HepG2 (cell line): Measurements from ENCODE around the gene SPCS1. TPM values are rescaled to one million over a fixed set of nuclear protein-coding genes. Genes with fewer than 3 reads are reported as not detected.

Experiments
- ATAC-seq: fragments of 200-7000 bp; cut with Tn5 transposase; 3 replicates; pipeline ENCODE4 v1.9.1; 2020; ENCODE audit warnings: mild to moderate bottlenecking, moderate library complexity
- BruUV-seq: library from RNA; stranded (reverse); fragments of 400-500 nt; replicated peaks from 2 replicates; lab custom pipeline; 2021; lab: Mats Ljungman, UMichigan
- CTCF ChIA-PET: fragments of 300-600 bp; formaldehyde crosslinking; extraction: SDS; loops from one replicate; lab custom pipeline; 2021; ENCODE audit warnings: low total read pairs, inconsistent platforms, low intra/inter-chr PET ratio; lab: Yijun Ruan, JAX
- POLR2A ChIA-PET: fragments of 350-600 bp; sonication (Branson Sonifier 250); formaldehyde crosslinking; loops from one replicate; lab custom pipeline; 2020; ENCODE audit warnings: antibody characterized with exemption, inconsistent platforms; lab: Yijun Ruan, JAX
- DNase-seq: peaks from one replicate; pipeline ENCODE4 v3.0.0-alpha.2; 2015; ENCODE audit warnings: low spot score
- FAIRE-seq: peaks from 3 replicates; lab custom pipeline; 2011; peaks lifted over from hg19 to GRCh38; lab: Jason Lieb, UNC
- H2AFZ ChIP-seq: one replicate; pipeline ENCODE4 v1.6.1; 2011; ENCODE audit warnings: low read length, inconsistent platforms
- H3K27ac ChIP-seq: fragments of 300-600 bp; 3 replicates; pipeline ENCODE4 v1.8.0; 2011; ENCODE audit warnings: mixed run types, mild to moderate bottlenecking, mixed read lengths, low read length, inconsistent platforms; ENCODE audit not compliant: insufficient read depth; ENCODE audit errors: extremely low read length
- H3K27me3 ChIP-seq, 2 experiments: fragments of 200-600 bp in 1 of 2; 2 replicates in 1 of 2; 3 replicates in 1 of 2; pipeline versions ENCODE4 v1.6.0 to v1.8.0; 2011; ENCODE audit warnings: low read length in 2 of 2, mild to moderate bottlenecking in 2 of 2, moderate library complexity in 2 of 2, inconsistent platforms in 1 of 2; ENCODE audit not compliant: insufficient read depth in 2 of 2, control insufficient read depth in 1 of 2
- H3K36me3 ChIP-seq, 2 experiments: fragments of 200-600 bp in 1 of 2; replicated peaks in 1 of 2; 2 replicates in 1 of 2; 3 replicates in 1 of 2; pipeline versions ENCODE4 v1.5.1 to v1.8.0; 2011; ENCODE audit warnings: low read length in 2 of 2, inconsistent platforms in 1 of 2; ENCODE audit not compliant: insufficient read depth in 2 of 2, control insufficient read depth in 1 of 2
- H3K4me1 ChIP-seq: 2 replicates; pipeline ENCODE4 v1.5.1; 2012; ENCODE audit warnings: low read length, inconsistent platforms; ENCODE audit not compliant: insufficient read depth
- H3K4me2 ChIP-seq: 2 replicates; pipeline ENCODE4 v1.6.0; 2011; ENCODE audit warnings: low read depth, low read length, inconsistent platforms
- H3K4me3 ChIP-seq, 3 experiments: fragments of 200-600 bp in 1 of 3; sonication (generic), shearing (Covaris generic) in 1 of 3; replicated peaks in 1 of 3; 2 replicates each; pipeline ENCODE4 v1.5.1; 2011 to 2016; ENCODE audit warnings: low read length in 3 of 3, inconsistent platforms in 2 of 3, low read depth in 2 of 3, mild to moderate bottlenecking in 2 of 3, control low read depth in 1 of 3, mixed read lengths in 1 of 3; ENCODE audit not compliant: insufficient read depth in 1 of 3
- H3K79me2 ChIP-seq: one replicate; pipeline ENCODE4 v1.6.1; 2011; ENCODE audit warnings: low read length, inconsistent platforms; ENCODE audit not compliant: insufficient read depth
- H3K9ac ChIP-seq: 2 replicates; pipeline ENCODE4 v1.6.0; 2011; ENCODE audit warnings: mild to moderate bottlenecking, low read depth, low read length, inconsistent platforms; ENCODE audit not compliant: insufficient read depth
- H3K9me3 ChIP-seq: 2 replicates; pipeline ENCODE4 v1.5.1; 2012; ENCODE audit warnings: mild to moderate bottlenecking, low read length
- H4K20me1 ChIP-seq: 2 replicates; pipeline ENCODE4 v1.6.0; 2011; ENCODE audit warnings: inconsistent platforms, mild to moderate bottlenecking, low read length, moderate library complexity; ENCODE audit not compliant: insufficient read depth
- EP300 ChIP-seq, 3 experiments: sonication (generic) in 1 of 3; formaldehyde crosslinking in 1 of 3; IDR thresholded peaks; 2 replicates each; pipeline versions ENCODE4 v1.5.1 to v1.6.1; 2011 to 2020; ENCODE audit warnings: low read depth in 2 of 3, low read length in 2 of 3, borderline replicate concordance in 1 of 3, improper control_type of control experiment in 1 of 3, mild to moderate bottlenecking in 1 of 3, missing genetic modification reagents in 1 of 3, moderate library complexity in 1 of 3
- JUNB ChIP-seq: sonication (generic); formaldehyde crosslinking; IDR thresholded peaks from 2 replicates; pipeline ENCODE4 v1.8.0; 2022; ENCODE audit warnings: missing genetic modification reagents, mild to moderate bottlenecking, borderline replicate concordance
- MYNN ChIP-seq: sonication (generic); formaldehyde crosslinking; IDR thresholded peaks from 2 replicates; pipeline ENCODE4 v1.4.0; 2020; ENCODE audit warnings: mild to moderate bottlenecking, low read depth, missing genetic modification reagents
- RORA ChIP-seq: sonication (generic); formaldehyde crosslinking; IDR thresholded peaks from 2 replicates; pipeline ENCODE4 v1.5.0; 2020; ENCODE audit warnings: mild to moderate bottlenecking, missing genetic modification reagents, moderate library complexity
- SATB2 ChIP-seq: sonication (generic); formaldehyde crosslinking; IDR thresholded peaks from 2 replicates; pipeline ENCODE4 v1.5.0; 2020; ENCODE audit warnings: missing genetic modification reagents
- SUZ12 ChIP-seq: fragments of 150-350 bp; IDR thresholded peaks from 2 replicates; pipeline ENCODE4 v1.6.1; 2014; ENCODE audit warnings: low read depth, low read length
- ZFP41 ChIP-seq: sonication (generic); formaldehyde crosslinking; IDR thresholded peaks from 2 replicates; pipeline ENCODE4 v1.4.0; 2020; ENCODE audit warnings: mild to moderate bottlenecking, missing genetic modification reagents, borderline replicate concordance
- ZNF569 ChIP-seq: sonication (generic); formaldehyde crosslinking; IDR thresholded peaks from 2 replicates; pipeline ENCODE4 v1.5.0; 2020; ENCODE audit warnings: mild to moderate bottlenecking, missing genetic modification reagents, moderate library complexity, borderline replicate concordance
- ZNF652 ChIP-seq: IDR thresholded peaks from 2 replicates; pipeline ENCODE4 v1.6.1; 2016; ENCODE audit warnings: low read depth, borderline replicate concordance
- WGBS: methylation state at CpG from one replicate; pipeline ENCODE4 v1.1.6; 2017; ENCODE audit warnings: low lambda C conversion rate; 5-methylcytosine and 5-hydroxymethylcytosine counted together
- in situ Hi-C: cut with HindIII; loops from 2 replicates; pipeline ENCODE4 v1.10.0; 2017; ENCODE audit warnings: low pct_unique_long_range_greater_than_20kb; ENCODE audit not compliant: extremely low pct_ligation_motif_present
- intact Hi-C: fragments of 100-400 bp; cut with micrococcal nuclease; formaldehyde crosslinking; loops from one replicate; pipeline ENCODE4 v1.10.0; 2022; ENCODE audit not compliant: unreplicated experiment
- polyA plus RNA-seq, 8 experiments: library from polyadenylated mRNA; depleted of rRNA in 3 of 8; stranded (reverse) in 7 of 8; unstranded in 1 of 8; fragments of >200 nt; fragmentation: Illumina TruSeq in 4 of 8; extraction: Trizol in 4 of 8; gene quantifications; 2 replicates each; pipeline versions ENCODE4 v1.2.1 to v1.2.3, GENCODE V29; 2011 to 2016; ENCODE audit warnings: low read depth in 4 of 8, missing spikeins in 1 of 8, mixed read lengths in 1 of 8; ENCODE audit not compliant: insufficient read depth in 1 of 8
- total RNA-seq, 5 experiments: library from RNA; depleted of rRNA; stranded (reverse); fragments of >200 nt; fragmentation: Illumina TruSeq; extraction: Trizol; gene quantifications; 2 replicates each; pipeline ENCODE4 v1.2.3, GENCODE V29; 2016; ENCODE audit warnings: low read depth in 1 of 5
- TF ChIP-seq, protein P1 (sequence below): sonication (generic); formaldehyde crosslinking; IDR thresholded peaks from 2 replicates; pipeline ENCODE4 v1.4.0; 2020; ENCODE audit warnings: mild to moderate bottlenecking, low read depth, missing genetic modification reagents
- TF ChIP-seq, protein P2 (sequence below): sonication (generic); formaldehyde crosslinking; IDR thresholded peaks from 2 replicates; pipeline ENCODE4 v1.4.0; 2020; ENCODE audit warnings: mild to moderate bottlenecking, missing genetic modification reagents
- TF ChIP-seq, protein P3 (sequence below): sonication (generic); formaldehyde crosslinking; IDR thresholded peaks from 2 replicates; pipeline ENCODE4 v1.8.0; 2022; ENCODE audit warnings: mild to moderate bottlenecking, missing genetic modification reagents, moderate library complexity

SPCS1 gene
- total and polyA plus RNA-seq, 2 of the 13 experiments (the other 11 are each of a cell fraction or from before 2014, with no cell fraction given) = 84.6 to 120 TPM

DNA sequence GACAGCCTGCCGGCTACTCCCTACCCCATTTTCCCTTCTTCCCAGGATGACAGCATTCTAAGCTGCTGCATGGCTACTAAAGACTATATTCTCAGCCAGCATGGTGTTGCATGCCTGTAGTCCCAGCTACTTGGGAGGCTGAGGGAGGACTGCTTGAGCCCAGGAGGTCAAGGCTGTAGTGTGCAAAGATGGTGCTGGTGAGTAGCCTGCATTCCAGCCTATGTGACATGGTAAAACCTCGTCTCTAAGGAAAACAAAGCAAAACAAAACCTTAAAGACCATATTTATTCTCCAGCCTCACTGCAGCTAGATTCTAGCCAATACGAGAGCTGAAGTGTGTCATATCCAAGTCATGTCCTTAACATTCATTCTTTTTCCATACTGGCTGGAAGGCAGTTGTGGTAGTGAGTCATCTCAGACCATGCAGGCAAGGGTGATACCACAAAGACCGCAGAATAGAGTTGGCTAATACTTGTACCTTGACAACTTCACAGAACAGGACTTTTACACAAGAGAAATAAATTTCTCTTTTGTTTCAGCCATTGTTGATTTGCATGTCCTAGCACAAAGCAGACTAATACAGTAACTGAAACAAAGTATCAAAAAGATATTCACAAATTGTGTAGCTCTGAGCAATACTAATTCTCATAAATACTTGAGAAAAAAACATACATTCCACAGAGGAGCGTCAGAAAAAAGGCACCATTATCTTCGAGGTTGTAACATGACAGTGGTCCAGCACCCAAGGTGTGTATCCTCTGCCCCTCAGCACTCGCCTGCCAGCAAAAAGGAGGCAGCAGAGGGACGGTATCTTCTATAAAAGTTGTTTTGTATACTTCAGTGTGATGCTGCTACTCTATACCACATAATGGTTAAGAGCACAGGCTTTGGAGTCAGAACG, 35.0 kb upstream of the SPCS1 start:
- in situ Hi-C loops (no loop called here), intact Hi-C loops (no loop called here)
- ChIA-PET POLR2A (no interaction called here), CTCF (no interaction called here)
- FAIRE-seq (no peak), ATAC-seq (no peak), DNase-seq (peak; percentile 32)
- Histone ChIP-seq H3K9me3 (no peaks in the 10 kb centered on the region), H3K27me3 (no peaks in the 10 kb centered on the region), H3K36me3 (peaks cover 14 to 48% of the 10 kb centered on the region in 2 experiments), H3K4me3 (no peak overlapping the region), H3K79me2 (peaks cover 3% of the 10 kb centered on the region), H2AFZ (no peak overlapping the region), H3K4me2 (no peak overlapping the region), H3K4me1 (no peaks in the 10 kb centered on the region), H3K27ac (no peak overlapping the region), H3K9ac (no peak overlapping the region), H4K20me1 (no peaks in the 10 kb centered on the region)
- no TSS peak for BruUV-seq
- TF ChIP-seq EP300 (IDR thresholded peaks at IDR 0.05; ENCODE audit: low read depth in 2 of 2, low read length in 2 of 2) = no peak
- TF ChIP-seq EP300 (CRISPR knock-in tag; IDR thresholded peaks at IDR 0.05; ENCODE audit: borderline replicate concordance) = no peak
- TF ChIP-seq, protein P1, sequence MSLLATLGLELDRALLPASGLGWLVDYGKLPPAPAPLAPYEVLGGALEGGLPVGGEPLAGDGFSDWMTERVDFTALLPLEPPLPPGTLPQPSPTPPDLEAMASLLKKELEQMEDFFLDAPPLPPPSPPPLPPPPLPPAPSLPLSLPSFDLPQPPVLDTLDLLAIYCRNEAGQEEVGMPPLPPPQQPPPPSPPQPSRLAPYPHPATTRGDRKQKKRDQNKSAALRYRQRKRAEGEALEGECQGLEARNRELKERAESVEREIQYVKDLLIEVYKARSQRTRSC (CRISPR knock-in tag) = no peak
- TF ChIP-seq SATB2 = no peak
- 96% methylated on average over 9 of the region's 9 CpGs for WGBS

DNA sequence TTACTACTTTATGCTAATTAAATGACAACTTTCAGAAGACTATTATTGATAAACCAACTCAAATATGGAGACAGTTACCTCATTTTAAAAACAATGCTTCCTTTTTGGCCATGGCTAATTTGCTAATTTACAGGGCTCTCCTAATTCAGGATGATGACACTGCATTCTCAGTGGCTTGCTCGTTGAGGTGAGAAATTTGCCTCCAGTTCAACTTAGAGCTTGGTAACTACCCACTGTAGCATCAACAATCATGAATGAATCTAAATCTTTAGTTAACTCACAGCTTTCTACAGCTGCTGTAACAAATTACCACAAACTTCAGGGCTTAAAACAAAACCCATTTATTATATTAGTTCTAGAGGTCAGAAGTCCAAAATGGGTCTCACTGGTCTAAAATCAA, 34.2 kb upstream of the SPCS1 start:
- WGBS = 86% methylated on average over 1 of the region's 1 CpG
- Histone ChIP-seq H3K9me3 (no peaks in the 10 kb centered on the region), H3K4me2 (no peak overlapping the region), H3K4me3 (no peak overlapping the region), H3K36me3 (peaks cover 14 to 52% of the 10 kb centered on the region in 2 experiments), H3K9ac (no peak overlapping the region), H3K27me3 (no peaks in the 10 kb centered on the region), H3K27ac (no peak overlapping the region), H3K79me2 (peaks cover 3% of the 10 kb centered on the region), H2AFZ (no peak overlapping the region), H3K4me1 (no peaks in the 10 kb centered on the region), H4K20me1 (no peaks in the 10 kb centered on the region)
- intact Hi-C loops (no loop called here), in situ Hi-C loops (no loop called here)
- no peak for DNase-seq
- ChIA-PET CTCF (no interaction called here), POLR2A (no interaction called here)
- no TSS peak for BruUV-seq
- ATAC-seq = no peak
- no peak for FAIRE-seq
- TF ChIP-seq, protein P2, sequence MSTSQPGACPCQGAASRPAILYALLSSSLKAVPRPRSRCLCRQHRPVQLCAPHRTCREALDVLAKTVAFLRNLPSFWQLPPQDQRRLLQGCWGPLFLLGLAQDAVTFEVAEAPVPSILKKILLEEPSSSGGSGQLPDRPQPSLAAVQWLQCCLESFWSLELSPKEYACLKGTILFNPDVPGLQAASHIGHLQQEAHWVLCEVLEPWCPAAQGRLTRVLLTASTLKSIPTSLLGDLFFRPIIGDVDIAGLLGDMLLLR (CRISPR knock-in tag) = no peak
- no peak for TF ChIP-seq ZFP41 (CRISPR knock-in tag)
- no peak for TF ChIP-seq JUNB (CRISPR knock-in tag)
- no peak for TF ChIP-seq ZNF569 (CRISPR knock-in tag)
- TF ChIP-seq MYNN = no peak
- TF ChIP-seq, protein P3, sequence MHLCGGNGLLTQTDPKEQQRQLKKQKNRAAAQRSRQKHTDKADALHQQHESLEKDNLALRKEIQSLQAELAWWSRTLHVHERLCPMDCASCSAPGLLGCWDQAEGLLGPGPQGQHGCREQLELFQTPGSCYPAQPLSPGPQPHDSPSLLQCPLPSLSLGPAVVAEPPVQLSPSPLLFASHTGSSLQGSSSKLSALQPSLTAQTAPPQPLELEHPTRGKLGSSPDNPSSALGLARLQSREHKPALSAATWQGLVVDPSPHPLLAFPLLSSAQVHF (CRISPR knock-in tag) = no peak
- no peak for TF ChIP-seq ZNF652 (CRISPR knock-in tag)
- no peak for TF ChIP-seq RORA
- no peak for TF ChIP-seq SUZ12
